Kidney capillary endothelial cell (primary cell): ENCODE results near the gene CANT1.
"Not testable (repeated sequence)": the region's sequence is repeated elsewhere in the genome, so short reads cannot be mapped to it uniquely, and the experiment has no call there.

Experiments
- DNase-seq: peaks from one replicate; pipeline ENCODE4 v3.0.0-alpha.2; 2018; ENCODE audit warnings: low spot score

The CANT1 gene

GRCh38 chr17:79043191-79043930, 33.8 kb upstream of the CANT1 start:
- no peak for DNase-seq

GRCh38 chr17:79042421-79043190, 33.0 kb upstream of the CANT1 start:
- no peak for DNase-seq

- no peak for DNase-seq
Observed at GRCh38 chr17:79041723-79042420, 32.3 kb upstream of the CANT1 start.

DNA sequence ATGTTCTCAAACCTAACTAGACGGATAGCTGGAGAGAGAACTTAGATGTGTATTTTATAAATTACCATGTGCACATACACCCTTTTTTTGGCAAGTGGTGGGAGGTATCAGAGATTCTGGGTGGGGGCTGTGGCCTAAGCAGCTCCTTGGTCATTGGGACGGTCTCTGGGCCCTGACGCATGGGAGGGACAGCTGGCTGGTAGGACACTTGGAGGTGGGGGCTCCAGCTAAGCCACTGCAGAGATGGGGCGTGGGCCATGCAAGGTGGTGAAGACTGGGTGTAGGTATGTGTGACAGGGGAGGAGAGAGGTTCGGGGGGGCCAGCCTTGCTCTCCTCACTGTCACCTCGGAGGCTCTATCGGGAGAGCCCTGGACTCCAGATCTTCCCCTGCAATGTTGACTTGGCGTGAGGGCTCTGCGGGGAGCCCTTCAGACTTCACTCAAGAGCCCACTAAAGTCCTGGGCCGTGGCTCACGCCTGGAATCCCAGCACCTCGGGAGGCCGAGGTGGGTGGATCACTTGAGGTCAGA, 31.5 kb upstream of the CANT1 start:
- DNase-seq, result no peak

DNA sequence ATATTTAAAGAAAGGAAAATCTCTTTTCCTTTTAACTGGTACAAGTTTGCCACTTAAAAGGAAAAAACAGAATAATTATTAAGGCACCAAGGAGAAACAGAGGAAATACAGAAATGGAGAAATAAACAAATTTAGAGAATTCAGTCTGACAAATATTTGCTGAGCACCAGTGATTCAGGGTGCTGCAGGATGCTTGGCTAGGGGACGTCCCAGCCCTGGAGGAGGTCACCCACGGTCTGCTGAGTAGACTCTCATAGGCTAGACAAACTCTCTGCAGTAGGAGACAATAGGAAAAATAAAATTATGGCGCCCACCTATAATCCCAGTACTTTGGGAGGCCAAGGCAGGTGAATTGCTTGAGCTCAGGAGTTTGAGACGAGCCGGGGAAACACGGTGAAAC, 30.3 kb upstream of the CANT1 start:
- no peak for DNase-seq

GRCh38 chr17:79039171-79039570, 29.6 kb upstream of the CANT1 start:
- DNase-seq, result no peak

DNA sequence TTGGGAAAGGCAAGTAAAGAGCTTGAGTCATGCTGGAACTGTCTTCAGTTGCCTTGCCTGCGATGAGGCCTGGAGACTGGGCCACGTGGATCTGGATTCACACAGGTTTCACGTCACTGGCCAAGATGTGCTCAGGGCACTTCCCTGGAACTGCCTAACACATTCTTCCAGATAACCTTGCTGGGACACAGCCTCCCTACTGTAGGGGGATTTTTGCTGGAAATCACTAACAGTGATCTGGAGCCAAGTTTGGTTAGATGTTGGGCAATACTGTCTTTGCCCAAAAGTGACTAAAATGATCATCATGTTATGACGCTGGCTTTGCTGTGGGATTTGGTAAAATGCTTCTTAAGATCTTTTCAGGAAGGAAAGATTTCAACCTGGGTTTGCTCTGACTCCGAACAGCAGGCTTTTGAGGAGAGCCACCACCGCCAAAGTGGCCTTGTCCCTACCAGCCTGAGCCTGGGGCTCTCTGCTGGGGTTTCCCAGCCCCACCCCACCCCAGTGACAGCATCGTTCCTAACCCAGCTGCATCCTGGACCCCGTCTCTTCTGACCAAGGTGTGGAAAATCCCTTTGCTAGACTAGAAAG, 29.1 kb upstream of the CANT1 start:
- DNase-seq, result no peak

- peak; percentile 84 for DNase-seq
Observed at GRCh38 chr17:79036596-79036995, 27.0 kb upstream of the CANT1 start.

GRCh38 chr17:79036181-79036580, 26.6 kb upstream of the CANT1 start:
- no peak for DNase-seq

DNA sequence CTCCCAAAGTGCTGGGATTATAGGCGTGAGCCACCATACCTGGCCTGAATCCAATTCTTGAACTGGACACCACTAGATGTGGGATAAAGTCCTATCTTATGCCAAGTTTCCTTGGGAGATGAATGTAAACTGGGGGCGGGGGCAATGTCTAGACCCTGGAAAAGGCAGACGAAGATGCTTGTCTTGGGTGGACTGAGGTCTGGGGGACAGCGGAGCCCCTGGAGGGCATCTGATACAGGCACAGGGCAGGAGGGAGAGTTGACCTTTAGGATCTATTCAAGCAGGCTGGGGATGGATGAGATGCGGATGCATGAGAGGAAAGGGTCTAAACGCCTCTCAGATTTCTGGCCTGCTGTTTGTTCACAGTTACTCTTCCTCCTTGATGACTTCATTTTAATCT, 26.1 kb upstream of the CANT1 start:
- DNase-seq, result no peak

GRCh38 chr17:79034931-79035485, 25.4 kb upstream of the CANT1 start:
- no peak for DNase-seq

DNA sequence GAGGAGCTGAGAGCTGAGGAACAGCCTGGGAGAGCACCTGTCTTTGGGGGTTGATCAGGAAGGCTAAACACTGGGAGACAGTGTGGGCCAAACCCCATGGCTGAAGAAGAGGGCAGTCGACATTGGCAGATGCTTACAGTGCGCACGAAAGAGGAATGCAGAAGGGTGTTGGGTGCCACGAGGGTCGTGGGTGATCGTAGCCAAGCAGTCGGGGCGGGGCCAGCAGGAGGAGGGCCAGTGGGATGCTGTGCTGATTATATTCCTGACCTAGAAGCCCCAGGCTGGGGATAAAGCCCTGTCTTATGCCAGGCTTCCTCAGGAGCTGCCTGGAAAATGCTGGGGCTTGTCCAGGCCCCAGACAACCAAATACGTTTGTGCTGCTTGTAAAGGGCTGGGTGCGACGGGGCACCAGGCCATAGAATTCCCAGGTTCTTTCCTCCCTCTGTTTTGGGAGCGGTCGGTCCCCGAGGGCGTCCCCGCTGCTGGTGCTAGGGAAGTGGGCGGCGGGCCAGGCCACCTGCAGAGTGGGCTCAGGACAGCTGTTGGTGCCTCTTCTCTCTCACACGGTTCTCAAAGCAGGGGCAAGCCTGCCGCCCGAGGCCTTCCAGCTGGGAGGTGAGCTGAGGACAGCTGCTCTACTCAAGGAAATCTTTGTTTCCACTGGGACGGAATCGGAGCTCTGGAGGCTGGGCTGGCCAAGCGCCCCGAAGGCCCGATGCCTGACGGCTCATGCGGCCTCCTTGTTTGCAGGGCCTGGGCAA, 24.4 kb upstream of the CANT1 start:
- DNase-seq, result no peak

GRCh38 chr17:79033046-79033616, 23.6 kb upstream of the CANT1 start:
- no peak for DNase-seq

DNA sequence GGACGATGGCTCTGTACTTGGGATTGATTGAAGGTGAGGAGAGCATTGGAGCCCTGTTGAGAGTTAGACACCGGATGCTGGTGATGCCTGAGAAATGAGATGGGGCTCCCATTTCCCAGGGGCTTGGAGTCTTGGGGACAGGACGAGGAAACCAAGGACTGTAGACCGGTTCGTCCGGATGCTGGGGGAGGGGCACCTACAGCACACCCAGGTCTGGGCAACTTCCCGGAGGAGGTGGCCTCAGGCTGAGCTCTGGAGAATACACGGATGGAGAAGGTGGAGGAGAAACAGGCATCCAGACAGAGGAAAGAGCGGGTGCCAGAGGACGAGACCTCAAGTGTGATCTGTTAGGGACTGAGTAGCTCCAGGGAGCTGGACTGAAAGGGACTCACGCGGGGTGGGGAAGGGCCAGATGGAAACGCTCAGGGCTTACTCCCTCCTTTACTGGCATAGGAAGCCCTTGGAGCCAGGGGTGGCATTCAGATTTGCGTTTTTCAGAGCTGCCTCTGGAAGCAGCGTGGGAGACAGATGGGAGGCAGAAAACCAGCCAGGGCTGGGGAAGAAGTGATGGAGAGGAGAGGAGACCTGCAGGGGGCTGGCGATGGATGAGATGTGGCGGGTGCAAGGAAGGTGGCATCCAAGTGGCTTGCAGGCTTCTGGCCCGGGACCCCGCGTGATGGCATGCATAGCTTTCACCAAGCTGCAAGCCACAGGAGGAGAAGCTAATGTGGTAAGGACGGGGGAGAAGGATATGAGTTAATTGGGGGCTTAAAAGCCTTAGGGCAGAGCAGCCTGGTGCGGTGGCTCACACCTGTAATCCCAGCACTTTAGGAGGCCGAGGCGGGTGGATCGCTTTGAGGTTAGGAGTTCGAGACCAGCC, 22.7 kb upstream of the CANT1 start:
- DNase-seq, result no peak

GRCh38 chr17:79030636-79031035, 21.1 kb upstream of the CANT1 start:
- DNase-seq, result not testable (repeated sequence)

- no peak for DNase-seq
Observed at GRCh38 chr17:79029327-79030009, 19.9 kb upstream of the CANT1 start.

DNA sequence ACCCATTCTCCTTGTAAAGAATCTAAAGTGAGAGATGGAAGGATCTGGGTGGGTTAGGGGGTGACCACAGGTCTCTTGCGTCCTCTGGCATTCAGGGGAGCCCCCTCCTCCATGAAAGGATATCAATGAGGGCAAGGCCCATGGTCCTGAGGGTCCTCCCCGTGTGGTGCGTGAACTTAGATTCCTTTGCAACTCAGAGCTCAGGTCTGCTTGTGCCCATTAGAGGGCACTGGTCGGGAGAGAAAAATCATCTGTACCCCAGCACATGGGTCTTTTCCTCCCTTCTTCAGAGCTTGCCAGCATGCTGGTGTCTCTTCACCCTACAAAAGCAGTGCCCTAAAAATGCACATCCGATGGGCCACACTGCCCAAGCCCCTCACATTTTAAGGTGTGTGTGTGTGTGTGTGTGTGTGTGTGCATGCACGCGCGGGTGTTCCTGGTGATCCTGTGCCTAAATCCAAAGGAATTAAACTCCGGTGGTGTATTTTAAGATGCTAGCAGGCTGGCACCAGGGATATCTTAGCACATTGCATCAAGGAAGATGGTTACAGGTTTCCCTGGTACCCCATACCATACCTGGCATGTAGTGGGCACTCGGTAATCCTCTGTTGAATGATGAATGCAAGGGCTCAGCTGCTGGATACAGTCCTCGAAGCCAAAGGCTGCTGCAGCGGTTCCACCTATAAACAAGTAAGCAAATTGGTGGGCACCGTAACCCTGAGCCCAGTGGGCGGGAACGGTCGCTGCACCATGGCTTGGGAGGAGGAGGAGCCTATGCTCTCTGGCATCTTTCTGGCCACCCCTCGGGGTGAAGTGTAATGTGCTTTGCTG, 19.1 kb upstream of the CANT1 start:
- DNase-seq, result no peak

GRCh38 chr17:79027925-79028491, 18.4 kb upstream of the CANT1 start:
- DNase-seq, result no peak
